Melanocyte of skin (primary cell): ENCODE data around the gene GLRA1. TPM values are rescaled to one million over a fixed set of nuclear protein-coding genes. Genes with fewer than 3 reads are reported as not detected.

Experiments used
- small RNA-seq, 2 donors: library from RNA; depleted of rRNA; stranded (forward); fragments of <200 nt; gene quantifications; one replicate each; pipeline ENCODE3, GENCODE V24; 2012
- total RNA-seq, 2 donors: library from RNA; depleted of rRNA; stranded (reverse); fragments of >200 nt; gene quantifications; 2 replicates each; pipeline ENCODE4 v1.2.3, GENCODE V29; 2012

GLRA1 gene
- total RNA-seq, result not detected

DNA sequence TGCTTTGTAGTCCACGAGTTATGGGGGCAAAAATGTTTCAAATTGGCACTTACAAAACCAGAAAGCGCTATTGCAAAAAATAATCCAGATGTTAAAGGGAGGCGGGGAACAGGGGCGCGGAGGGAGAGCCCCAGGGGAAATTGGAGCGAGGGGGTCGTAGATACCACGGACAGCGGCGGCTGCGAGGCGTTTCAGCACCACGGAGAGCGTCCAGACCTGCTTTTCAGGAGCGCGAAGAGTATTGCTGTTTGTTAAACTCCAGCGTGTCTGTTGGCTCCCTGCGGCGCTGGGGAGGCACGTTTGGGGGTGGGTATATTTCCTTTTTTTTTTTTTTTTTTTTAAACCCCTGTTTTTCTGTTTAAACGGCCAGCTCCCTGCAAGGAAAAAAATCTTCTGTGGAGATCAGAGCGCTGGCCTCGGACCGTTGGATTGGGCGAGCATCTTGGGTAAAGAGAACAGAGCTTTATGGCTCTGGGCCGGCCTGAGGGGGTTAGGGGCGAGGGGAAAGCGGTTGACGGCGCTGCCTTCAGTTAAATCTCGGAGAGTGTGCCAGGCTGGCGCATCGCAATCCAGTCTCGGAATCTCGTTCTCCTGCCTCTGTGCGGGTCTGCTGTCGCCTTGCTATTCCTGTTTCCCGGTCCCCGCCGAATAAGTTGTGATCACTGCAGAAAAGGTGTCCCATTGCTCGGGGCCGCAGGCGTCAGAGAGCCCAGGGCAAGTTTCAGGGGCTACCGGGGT lies at the start of gene GLRA1:
GLRA1 (minus strand) TSS at position 288 of the 738 bp plus-strand sequence. CDS start 302 bp downstream, outside the sequence.

Small RNAs within 50 kb of the gene (small RNA-seq; reads per million reads assigned to genes)
- gene RNA5SP198, result 0 to 0.41 reads per million in 2 donors

Other genes with a start within 250 kb of the GLRA1 start
- 100 to 1,000 TPM; 438 to 998 TPM for gene SPARC, start 237.9 kb downstream of the GLRA1 start, total RNA-seq
- gene ATOX1, start 166.2 kb downstream of the GLRA1 start, total RNA-seq, result 100 to 1,000 TPM; 246 to 463 TPM
- gene G3BP1, start 152.9 kb downstream of the GLRA1 start, total RNA-seq, result 100 to 1,000 TPM; 155 to 366 TPM